HUES48 (cell line): ENCODE data around the gene ENTREP3.

Experiments
- H3K27ac ChIP-seq: one replicate; pipeline ENCODE4 v1.7.0; 2013; ENCODE audit warnings: low read depth, low read length, inconsistent platforms
- H3K27me3 ChIP-seq: 2 replicates; pipeline ENCODE4 v1.6.1; 2013; ENCODE audit warnings: mild to moderate bottlenecking, low read length; ENCODE audit not compliant: control insufficient read depth, insufficient read depth
- H3K36me3 ChIP-seq: 2 replicates; pipeline ENCODE4 v1.6.1; 2013; ENCODE audit warnings: low read length; ENCODE audit not compliant: control insufficient read depth, insufficient read depth
- H3K4me1 ChIP-seq: 2 replicates; pipeline ENCODE4 v1.6.1; 2013; ENCODE audit warnings: mild to moderate bottlenecking, low read length; ENCODE audit not compliant: control insufficient read depth, insufficient read depth
- H3K4me3 ChIP-seq: 2 replicates; pipeline ENCODE4 v1.5.1; 2013; ENCODE audit warnings: mild to moderate bottlenecking, low read depth, low read length
- H3K9ac ChIP-seq: 2 replicates; pipeline ENCODE4 v1.6.1; 2013; ENCODE audit warnings: mild to moderate bottlenecking, low read depth, low read length, moderate library complexity
- H3K9me3 ChIP-seq: 2 replicates; pipeline ENCODE4 v1.6.1; 2013; ENCODE audit warnings: low read length; ENCODE audit not compliant: control insufficient read depth, insufficient read depth

Gene ENTREP3, protein sequence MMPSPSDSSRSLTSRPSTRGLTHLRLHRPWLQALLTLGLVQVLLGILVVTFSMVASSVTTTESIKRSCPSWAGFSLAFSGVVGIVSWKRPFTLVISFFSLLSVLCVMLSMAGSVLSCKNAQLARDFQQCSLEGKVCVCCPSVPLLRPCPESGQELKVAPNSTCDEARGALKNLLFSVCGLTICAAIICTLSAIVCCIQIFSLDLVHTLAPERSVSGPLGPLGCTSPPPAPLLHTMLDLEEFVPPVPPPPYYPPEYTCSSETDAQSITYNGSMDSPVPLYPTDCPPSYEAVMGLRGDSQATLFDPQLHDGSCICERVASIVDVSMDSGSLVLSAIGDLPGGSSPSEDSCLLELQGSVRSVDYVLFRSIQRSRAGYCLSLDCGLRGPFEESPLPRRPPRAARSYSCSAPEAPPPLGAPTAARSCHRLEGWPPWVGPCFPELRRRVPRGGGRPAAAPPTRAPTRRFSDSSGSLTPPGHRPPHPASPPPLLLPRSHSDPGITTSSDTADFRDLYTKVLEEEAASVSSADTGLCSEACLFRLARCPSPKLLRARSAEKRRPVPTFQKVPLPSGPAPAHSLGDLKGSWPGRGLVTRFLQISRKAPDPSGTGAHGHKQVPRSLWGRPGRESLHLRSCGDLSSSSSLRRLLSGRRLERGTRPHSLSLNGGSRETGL

DNA sequence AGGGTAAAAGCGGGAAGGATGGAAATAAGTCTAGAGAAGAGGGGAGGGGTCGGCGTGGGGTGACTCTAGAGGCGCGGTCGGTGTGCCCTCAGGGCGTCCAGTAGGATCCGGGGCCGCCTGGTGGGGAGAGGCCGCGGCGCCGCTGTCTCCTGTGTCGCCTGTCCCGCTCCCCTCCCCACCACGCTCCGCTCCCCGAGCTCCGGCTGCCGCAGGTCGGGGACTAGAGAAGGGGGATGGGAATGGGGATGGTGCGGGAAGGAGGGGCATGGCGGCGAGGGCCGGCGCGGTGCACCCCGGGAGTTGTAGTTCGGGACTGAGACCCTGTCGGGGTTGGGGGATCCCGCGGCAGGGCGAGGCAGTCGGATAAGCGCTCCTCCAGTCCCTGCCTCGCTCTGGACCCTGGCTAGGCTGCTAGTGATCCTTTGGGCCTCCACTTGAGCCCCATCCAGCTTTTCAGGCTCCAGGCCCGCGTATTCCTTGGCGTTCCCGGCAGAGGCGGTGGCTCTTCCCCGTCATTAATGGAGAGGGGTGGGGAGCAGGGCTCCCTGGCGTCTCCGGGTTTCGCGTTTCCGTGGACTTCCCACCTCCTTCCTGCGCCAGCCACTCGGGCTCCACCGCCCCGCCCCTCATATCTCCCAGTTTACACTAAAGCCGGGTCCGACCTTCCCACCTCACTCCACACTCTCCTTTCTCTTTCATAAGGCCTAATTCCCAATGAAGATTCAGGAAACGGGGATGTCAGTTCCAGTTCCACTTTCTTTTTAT lies at the start of gene ENTREP3:
ENTREP3 (minus strand) TSS at position 241 of the 765 bp plus-strand sequence. CDS start 606 bp downstream, outside the sequence.
- Histone ChIP-seq H3K4me3 (peak within 1 kb of the TSS; percentile 79), H3K27me3 (no peaks in the 10 kb centered on the region), H3K9me3 (no peaks in the 10 kb centered on the region), H3K36me3 (peaks cover 18% of the 10 kb centered on the region), H3K4me1 (peaks cover 13% of the 10 kb centered on the region; the same call in 1 of the 2 replicates), H3K9ac (0 out of 2 replicates have a peak within 1 kb of the TSS, but pooled peaks have one; percentile 23), H3K27ac (peak within 1 kb of the TSS; percentile 68)

DNA sequence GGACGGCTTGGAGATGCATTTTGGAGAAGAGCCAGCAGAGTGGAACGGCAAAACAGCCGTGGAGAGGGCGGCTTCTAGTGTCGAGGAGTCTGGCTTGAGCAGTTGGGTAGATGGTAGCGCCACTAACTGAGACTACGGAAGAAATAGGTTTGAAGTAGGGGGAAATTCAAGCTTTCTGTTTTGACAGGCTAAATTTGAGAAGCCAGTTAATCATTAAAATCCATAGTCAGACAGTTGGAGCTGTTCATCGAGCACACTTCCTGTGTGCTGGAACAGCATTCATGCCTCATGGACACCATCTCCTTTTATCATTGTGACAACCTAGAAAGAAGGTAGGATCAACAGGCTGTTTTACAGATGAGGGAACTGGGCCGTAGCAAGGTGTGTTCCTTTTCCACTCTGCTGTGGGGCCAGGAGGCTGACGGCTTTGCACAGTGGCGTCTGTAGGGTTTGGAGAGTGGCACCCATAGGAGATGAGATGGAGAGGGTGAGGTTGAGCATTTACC lies 49.3 kb upstream of the ENTREP3 start:
- H3K4me1 ChIP-seq: 0 out of 2 replicates have a peak, but pooled peaks cover 3% of the 10 kb centered on the region
- no peak overlapping the region for H3K4me3 ChIP-seq
- H3K9ac ChIP-seq: no peak overlapping the region
- 0 out of 2 replicates have a peak, but pooled peaks cover 4% of the 10 kb centered on the region for H3K27me3 ChIP-seq
- no peak overlapping the region for H3K27ac ChIP-seq
- H3K36me3 ChIP-seq: no peaks in the 10 kb centered on the region
- no peaks in the 10 kb centered on the region for H3K9me3 ChIP-seq

- no peak within 1 kb of the TSS for H3K4me3 ChIP-seq
- no peak within 1 kb of the TSS for H3K9ac ChIP-seq
- peaks cover 8% of the 10 kb centered on the region; the same call in 1 of the 2 replicates for H3K27me3 ChIP-seq
- H3K36me3 ChIP-seq: no peaks in the 10 kb centered on the region
- no peaks in the 10 kb centered on the region for H3K9me3 ChIP-seq
- no peak within 1 kb of the TSS for H3K27ac ChIP-seq
- H3K4me1 ChIP-seq: peaks cover 9% of the 10 kb centered on the region; the same call in 1 of the 2 replicates
Observed at GRCh38 chr1:155301342-155301841, 46.1 kb upstream of the ENTREP3 start, which contains the start of gene PKLR. Gene PKLR, minus strand, starts transcription at chr1:155301438. Its CDS starts 43 bp downstream, at chr1:155301395.

GRCh38 chr1:155300553-155301329 lies 45.5 kb upstream of the ENTREP3 start:
- Histone ChIP-seq H3K36me3 (no peaks in the 10 kb centered on the region), H3K27me3 (peaks cover 12% of the 10 kb centered on the region), H3K27ac (no peak overlapping the region), H3K9ac (no peak overlapping the region), H3K4me3 (no peak overlapping the region), H3K4me1 (peaks cover 12% of the 10 kb centered on the region; the same call in 1 of the 2 replicates), H3K9me3 (no peaks in the 10 kb centered on the region)

DNA sequence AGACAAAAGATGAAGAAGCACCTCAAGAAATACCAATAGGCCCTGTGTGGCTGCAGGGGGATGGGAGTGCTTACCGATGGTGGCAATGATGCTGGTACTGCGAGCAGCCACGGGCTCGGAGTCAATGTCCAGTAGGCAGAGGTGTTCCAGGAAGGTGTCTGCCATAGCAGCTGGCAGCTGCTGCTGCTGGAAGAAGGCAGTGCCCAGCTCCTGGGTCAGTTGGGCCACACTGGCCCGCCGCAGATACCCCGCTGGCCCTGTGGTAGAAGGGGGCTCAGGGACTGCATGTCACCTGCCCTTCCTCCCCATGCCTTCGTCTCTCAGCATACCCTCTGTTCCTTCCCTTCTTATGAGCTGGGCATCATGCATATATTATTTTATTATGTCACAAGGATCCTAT lies 44.7 kb upstream of the ENTREP3 start:
- Histone ChIP-seq H3K4me1 (peaks cover 14% of the 10 kb centered on the region; the same call in 1 of the 2 replicates), H3K9ac (no peak overlapping the region), H3K4me3 (no peak overlapping the region), H3K36me3 (no peaks in the 10 kb centered on the region), H3K27ac (no peak overlapping the region), H3K9me3 (no peaks in the 10 kb centered on the region), H3K27me3 (peaks cover 19% of the 10 kb centered on the region)

DNA sequence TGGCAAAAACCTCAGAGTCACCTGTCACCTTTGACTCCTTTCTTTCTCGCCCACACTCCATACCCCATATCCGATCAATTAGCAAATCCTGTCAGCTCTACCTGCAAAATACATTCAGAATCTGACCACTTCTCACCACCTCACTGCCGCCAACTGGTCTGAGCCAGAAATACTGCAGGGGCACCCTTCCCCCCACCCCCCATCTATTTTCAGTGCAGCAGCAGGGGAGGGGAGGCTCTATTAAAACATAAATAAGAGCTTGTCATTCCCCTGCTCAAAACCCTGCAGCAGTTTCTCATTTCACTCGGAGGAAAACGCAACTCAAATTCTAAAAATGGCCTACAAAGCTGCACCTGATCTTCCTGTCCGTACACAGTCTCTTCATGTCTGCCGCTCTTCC lies 42.1 kb upstream of the ENTREP3 start:
- H3K9me3 ChIP-seq: no peaks in the 10 kb centered on the region
- no peak overlapping the region for H3K4me3 ChIP-seq
- H3K27me3 ChIP-seq: peaks cover 37% of the 10 kb centered on the region
- no peak overlapping the region for H3K9ac ChIP-seq
- H3K27ac ChIP-seq: no peak overlapping the region
- H3K4me1 ChIP-seq: peaks cover 17% of the 10 kb centered on the region; the same call in 1 of the 2 replicates
- H3K36me3 ChIP-seq: no peaks in the 10 kb centered on the region

DNA sequence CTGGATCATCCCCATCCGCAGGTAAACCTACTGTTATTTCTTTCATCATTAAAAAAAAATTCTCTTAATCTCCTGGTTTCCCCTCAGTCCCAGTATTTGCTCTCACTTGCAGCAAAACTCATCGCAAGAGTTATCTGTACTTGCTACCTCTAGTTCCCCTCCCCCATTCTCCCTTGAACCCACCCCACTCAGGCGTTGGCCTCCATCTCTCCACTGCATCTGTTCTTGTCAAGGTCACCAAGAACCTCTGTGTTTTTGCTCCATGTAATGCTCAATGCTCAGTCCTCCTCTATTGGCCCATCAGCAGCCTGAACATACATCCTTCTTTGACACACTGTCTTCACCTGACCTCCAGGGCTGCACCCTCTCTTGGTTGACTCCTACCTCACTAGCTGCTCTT lies 41.4 kb upstream of the ENTREP3 start:
- peaks cover 37% of the 10 kb centered on the region for H3K27me3 ChIP-seq
- peaks cover 17% of the 10 kb centered on the region; the same call in 1 of the 2 replicates for H3K4me1 ChIP-seq
- H3K9ac ChIP-seq: no peak overlapping the region
- no peak overlapping the region for H3K27ac ChIP-seq
- no peaks in the 10 kb centered on the region for H3K36me3 ChIP-seq
- no peaks in the 10 kb centered on the region for H3K9me3 ChIP-seq
- no peak overlapping the region for H3K4me3 ChIP-seq

DNA sequence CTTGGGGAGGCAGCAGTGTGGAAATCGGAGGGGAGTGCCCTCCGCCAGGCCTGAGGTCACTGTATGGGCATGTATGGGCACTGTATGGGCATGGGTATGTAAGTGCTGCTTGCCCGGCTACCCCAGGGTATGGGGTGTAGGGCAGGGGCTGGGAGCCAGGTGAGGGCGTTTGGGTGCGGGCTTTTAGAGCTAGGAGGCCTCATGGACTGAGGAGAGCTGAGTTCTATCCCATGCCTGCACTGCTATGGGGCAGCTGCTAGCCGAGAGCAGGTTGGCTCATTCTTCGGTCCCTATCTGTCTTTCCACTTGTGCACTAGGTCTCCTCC lies 40.6 kb upstream of the ENTREP3 start:
- H3K9me3 ChIP-seq: no peaks in the 10 kb centered on the region
- no peak overlapping the region for H3K9ac ChIP-seq
- H3K27ac ChIP-seq: no peak overlapping the region
- H3K4me3 ChIP-seq: peak overlapping the region; percentile 83
- H3K27me3 ChIP-seq: peaks cover 37% of the 10 kb centered on the region
- H3K4me1 ChIP-seq: peaks cover 17% of the 10 kb centered on the region; the same call in 1 of the 2 replicates
- no peaks in the 10 kb centered on the region for H3K36me3 ChIP-seq

GRCh38 chr1:155295183-155295941 lies 40.1 kb upstream of the ENTREP3 start:
- H3K36me3 ChIP-seq: no peaks in the 10 kb centered on the region
- peak overlapping the region; percentile 83 for H3K4me3 ChIP-seq
- H3K27ac ChIP-seq: no peak overlapping the region

More at GRCh38 chr1:155295183-155295941, 40.1 kb upstream of the ENTREP3 start:
- Histone ChIP-seq H3K27me3 (peaks cover 37% of the 10 kb centered on the region), H3K9ac (no peak overlapping the region), H3K4me1 (peaks cover 17% of the 10 kb centered on the region; the same call in 1 of the 2 replicates), H3K9me3 (no peaks in the 10 kb centered on the region)
